BE2C (cell line): Measurements from ENCODE around the gene PROCA1.
"Not testable (repeated sequence)": the region's sequence is repeated elsewhere in the genome, so short reads cannot be mapped to it uniquely, and the experiment has no call there.

Source experiments
- DNase-seq: peaks from one replicate; pipeline ENCODE4 v3.0.0-alpha.2; 2020
- H3K27me3 ChIP-seq: fragments of 250-450 bp; sonication (Bioruptor Pico); 2 replicates; pipeline ENCODE4 v1.5.1; 2020; ENCODE audit warnings: mild to moderate bottlenecking
- H3K36me3 ChIP-seq: fragments of 250-450 bp; sonication (Bioruptor Pico); 2 replicates; pipeline ENCODE4 v1.5.1; 2020; ENCODE audit warnings: mild to moderate bottlenecking
- H3K4me1 ChIP-seq: fragments of 250-450 bp; sonication (Bioruptor Pico); 2 replicates; pipeline ENCODE4 v1.5.1; 2020
- H3K4me3 ChIP-seq: 2 replicates; pipeline ENCODE4 v1.5.1; 2011; ENCODE audit warnings: low read depth, low read length
- H3K9me3 ChIP-seq: fragments of 250-450 bp; sonication (Bioruptor Pico); 2 replicates; pipeline ENCODE4 v1.5.1; 2020
- TF ChIP-seq, protein P1 (sequence below): IDR thresholded peaks from 2 replicates; pipeline ENCODE4 v1.5.1; 2012; ENCODE audit warnings: mild to moderate bottlenecking, low read depth, low read length

PROCA1 gene

DNA sequence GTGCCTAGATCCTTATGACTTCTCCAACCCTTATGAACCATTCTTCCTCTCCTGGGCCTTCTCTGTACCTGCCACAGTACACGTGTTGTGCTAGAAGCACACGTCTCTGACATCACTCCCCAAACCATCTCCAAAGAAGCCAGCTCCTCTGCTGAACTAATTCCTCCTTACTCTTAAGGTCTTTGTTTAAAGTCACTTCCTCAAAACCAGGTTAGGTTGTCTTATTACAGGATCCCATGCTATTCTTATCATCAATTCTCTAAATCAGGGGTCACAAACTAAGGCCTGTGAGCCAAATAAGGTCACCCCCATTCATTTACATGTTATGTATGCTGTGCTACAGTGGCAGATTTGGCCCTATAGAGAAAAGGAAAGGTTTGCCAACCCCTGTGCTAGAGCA, 45.7 kb downstream of the PROCA1 start:
- DNase-seq: no peak

DNA sequence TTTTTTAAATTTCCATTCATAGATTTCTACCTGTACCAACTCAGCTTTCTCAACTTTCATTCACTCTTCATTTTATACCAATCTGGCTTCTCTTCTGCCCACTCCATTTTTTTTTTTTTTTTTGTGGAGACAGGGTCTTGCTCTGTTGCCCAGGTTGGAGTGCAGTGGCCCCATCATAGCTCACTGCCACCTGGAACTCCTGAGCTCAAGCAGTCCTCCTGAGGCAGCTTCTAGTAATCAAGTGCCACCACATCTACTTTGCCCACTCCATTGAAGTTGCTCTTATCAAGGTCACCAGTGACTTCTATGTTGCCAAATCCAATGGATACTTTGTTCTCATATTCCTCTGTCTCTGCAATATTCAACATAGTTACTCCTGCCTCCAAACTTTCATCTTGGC, 48.0 kb downstream of the PROCA1 start:
- no peak for DNase-seq
- no peaks in the 10 kb centered on the region for H3K9me3 ChIP-seq
- TF ChIP-seq, protein P1, sequence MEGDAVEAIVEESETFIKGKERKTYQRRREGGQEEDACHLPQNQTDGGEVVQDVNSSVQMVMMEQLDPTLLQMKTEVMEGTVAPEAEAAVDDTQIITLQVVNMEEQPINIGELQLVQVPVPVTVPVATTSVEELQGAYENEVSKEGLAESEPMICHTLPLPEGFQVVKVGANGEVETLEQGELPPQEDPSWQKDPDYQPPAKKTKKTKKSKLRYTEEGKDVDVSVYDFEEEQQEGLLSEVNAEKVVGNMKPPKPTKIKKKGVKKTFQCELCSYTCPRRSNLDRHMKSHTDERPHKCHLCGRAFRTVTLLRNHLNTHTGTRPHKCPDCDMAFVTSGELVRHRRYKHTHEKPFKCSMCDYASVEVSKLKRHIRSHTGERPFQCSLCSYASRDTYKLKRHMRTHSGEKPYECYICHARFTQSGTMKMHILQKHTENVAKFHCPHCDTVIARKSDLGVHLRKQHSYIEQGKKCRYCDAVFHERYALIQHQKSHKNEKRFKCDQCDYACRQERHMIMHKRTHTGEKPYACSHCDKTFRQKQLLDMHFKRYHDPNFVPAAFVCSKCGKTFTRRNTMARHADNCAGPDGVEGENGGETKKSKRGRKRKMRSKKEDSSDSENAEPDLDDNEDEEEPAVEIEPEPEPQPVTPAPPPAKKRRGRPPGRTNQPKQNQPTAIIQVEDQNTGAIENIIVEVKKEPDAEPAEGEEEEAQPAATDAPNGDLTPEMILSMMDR: no peak
- no peak overlapping the region for H3K4me3 ChIP-seq
- H3K36me3 ChIP-seq: no peaks in the 10 kb centered on the region
- no peaks in the 10 kb centered on the region for H3K4me1 ChIP-seq
- H3K27me3 ChIP-seq: no peaks in the 10 kb centered on the region

More for the DNA sequence above, 45.7 kb downstream of the PROCA1 start:
- H3K27me3 ChIP-seq: no peaks in the 10 kb centered on the region
- no peaks in the 10 kb centered on the region for H3K4me1 ChIP-seq
- TF ChIP-seq, protein P1: no peak
- H3K36me3 ChIP-seq: no peaks in the 10 kb centered on the region; the same call in 1 of the 2 replicates
- no peak overlapping the region for H3K4me3 ChIP-seq
- no peaks in the 10 kb centered on the region for H3K9me3 ChIP-seq

DNA sequence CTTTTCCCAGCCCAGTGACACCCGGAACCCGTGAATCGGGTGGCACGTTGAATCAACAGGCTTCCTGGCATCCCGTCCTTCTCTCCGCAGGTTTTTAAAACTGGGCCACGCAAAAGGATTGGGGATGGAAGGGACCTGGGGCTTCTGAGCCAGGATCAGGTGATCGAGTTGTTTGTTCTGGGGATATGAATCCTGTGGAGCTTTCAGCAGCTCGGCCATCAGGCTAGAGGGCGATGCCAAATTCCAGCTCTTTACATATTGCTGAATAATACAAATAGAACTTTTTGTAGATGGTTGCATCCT, 49.2 kb downstream of the PROCA1 start:
- H3K27me3 ChIP-seq: no peaks in the 10 kb centered on the region
- peak overlapping the region; percentile 93 for H3K4me3 ChIP-seq
- H3K9me3 ChIP-seq: no peaks in the 10 kb centered on the region
- DNase-seq: no peak
- no peaks in the 10 kb centered on the region for H3K4me1 ChIP-seq
- peaks cover 4% of the 10 kb centered on the region; the same call in 1 of the 2 replicates for H3K36me3 ChIP-seq
- TF ChIP-seq, protein P1: no peak

DNA sequence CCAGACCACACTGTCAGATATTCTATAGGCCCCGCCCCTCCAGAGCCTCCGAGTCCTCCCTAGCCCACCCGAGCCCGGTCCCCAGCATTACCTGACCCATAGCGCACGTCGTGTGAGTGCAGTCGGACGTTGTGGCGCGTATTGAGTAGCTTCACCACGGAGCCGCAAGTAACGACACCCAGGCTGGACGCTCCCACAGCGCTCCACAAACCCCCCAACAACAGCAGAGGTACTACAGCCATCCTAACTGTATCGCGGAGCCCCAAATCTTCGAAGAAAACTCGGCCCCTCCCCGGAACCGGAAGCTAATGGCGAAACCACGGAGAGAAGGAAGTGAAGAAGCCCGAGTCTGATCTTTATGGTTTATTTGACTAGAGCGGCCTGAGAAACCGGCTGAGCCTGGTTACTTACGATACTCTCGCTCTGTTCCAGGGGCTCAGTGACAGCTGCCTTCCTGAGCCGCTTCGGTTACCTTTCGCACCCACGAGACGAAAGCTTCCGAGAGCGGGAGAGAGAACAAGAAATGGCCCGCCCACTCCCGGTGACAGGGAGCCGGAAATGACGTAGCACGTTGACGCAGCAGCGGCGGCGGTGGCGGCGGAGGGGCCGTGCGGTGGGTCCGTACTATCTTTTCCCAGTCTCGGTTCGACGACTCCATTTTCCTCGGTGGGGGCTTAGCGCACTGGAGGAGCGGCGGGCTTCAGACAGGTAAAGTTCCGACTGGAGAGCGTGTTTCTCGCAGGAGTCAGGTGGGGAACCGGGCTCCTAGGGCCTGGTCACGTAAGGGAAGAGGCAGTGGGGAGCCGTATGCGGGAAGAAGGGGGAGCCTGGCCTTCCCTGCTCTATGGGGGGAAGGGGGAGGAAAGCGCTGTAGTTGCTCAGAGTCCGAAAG, 49.8 kb downstream of the PROCA1 start, which contains the start of the genes SDF2 and SUPT6H:
Gene SDF2 (minus strand): TSS at position 272 of the 892 bp plus-strand sequence. CDS start 30 bp downstream, at position 242.
Gene SUPT6H (plus strand): TSS at position 571 of the 892 bp plus-strand sequence. CDS start 11,197 bp downstream, outside the sequence.
- Histone ChIP-seq H3K9me3 (no peaks in the 10 kb centered on the region), H3K4me1 (no peaks in the 10 kb centered on the region), H3K36me3 (peaks cover 4% of the 10 kb centered on the region; the same call in 1 of the 2 replicates), H3K4me3 (peak within 1 kb of the TSS; percentile 93), H3K27me3 (no peaks in the 10 kb centered on the region)
- TF ChIP-seq, protein P1: no peak
- DNase-seq: peak; percentile 85

DNA sequence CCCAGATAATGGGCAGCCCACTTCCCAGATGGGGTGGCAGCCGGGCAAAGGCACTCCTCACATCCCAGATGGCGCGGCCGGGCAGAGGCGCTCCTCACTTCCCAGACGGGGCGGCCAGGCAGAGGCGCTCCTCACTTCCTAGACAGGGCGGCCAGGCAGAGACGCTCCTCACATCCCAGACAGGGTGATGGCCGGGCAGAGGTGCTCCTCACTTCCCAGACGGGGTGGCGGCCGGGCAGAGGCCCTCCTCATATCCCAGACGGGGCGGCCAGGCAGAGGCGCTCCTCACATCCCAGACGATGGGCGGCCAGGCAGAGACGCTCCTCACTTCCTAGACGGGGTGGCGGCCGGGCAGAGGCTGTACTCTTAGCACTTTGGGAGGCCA, 52.2 kb downstream of the PROCA1 start:
- not testable (repeated sequence) for H3K4me1 ChIP-seq, H3K9me3 ChIP-seq, DNase-seq, H3K4me3 ChIP-seq, H3K36me3 ChIP-seq, H3K27me3 ChIP-seq

DNA sequence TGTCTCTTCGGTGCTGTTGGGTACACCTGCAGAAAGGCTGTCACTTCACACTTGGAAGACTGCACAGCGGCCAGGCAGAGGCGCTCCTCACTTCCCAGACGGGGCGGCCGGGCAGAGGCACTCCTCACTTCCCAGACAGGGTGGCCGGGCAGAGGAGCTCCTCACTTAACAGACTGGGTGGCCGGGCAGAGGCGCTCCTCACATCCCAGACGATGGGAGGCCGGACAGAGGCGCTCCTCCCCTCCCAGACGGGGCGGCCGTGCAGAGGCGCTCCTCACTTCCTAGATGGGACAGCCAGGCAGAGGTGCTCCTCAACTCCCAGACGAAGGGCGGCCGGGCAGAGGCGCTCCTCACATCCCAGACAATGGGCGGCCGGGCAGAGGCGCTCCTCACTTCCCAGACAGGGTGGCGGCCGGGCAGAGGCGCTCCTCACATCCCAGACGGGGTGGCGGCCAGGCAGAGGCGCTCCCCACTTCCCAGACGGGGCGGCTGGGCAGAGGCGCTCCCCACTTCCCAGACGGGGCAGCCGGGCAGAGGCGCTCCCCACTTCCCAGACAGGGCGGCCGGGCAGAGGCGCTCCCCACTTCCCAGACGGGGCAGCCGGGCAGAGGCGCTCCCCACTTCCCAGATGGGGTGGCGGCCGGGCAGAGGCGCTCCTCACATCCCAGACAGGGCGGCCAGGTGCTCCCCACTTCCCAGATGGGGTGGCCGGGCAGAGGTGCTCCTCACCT, 52.8 kb downstream of the PROCA1 start:
- H3K36me3 ChIP-seq, H3K4me1 ChIP-seq, H3K4me3 ChIP-seq, H3K27me3 ChIP-seq, DNase-seq, H3K9me3 ChIP-seq: not testable (repeated sequence)

DNA sequence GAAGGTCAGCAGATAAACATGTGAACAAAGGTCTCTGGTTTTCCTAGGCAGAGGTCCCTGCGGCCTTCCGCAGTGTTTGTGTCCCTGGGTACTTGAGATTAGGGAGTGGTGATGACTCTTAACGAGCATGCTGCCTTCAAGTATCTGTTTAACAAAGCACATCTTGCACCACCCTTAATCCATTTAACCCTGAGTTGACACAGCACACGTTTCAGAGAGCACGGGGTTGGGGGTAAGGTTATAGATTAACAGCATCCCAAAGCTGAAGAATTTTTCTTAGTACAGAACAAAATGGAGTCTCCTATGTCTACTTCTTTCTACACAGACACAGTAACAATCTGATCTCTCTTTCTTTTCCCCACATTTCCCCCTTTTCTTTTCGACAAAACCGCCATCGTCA, 53.3 kb downstream of the PROCA1 start:
- H3K4me1 ChIP-seq, DNase-seq, H3K36me3 ChIP-seq, H3K27me3 ChIP-seq, H3K9me3 ChIP-seq, H3K4me3 ChIP-seq: not testable (repeated sequence)
